AG08396 (cell line): ENCODE results near the gene HSD3B7.

Experiments
- DNase-seq: peaks from one replicate; pipeline ENCODE4 v3.0.0; 2012; ENCODE audit warnings: low spot score, mixed read lengths

HSD3B7 gene

DNA sequence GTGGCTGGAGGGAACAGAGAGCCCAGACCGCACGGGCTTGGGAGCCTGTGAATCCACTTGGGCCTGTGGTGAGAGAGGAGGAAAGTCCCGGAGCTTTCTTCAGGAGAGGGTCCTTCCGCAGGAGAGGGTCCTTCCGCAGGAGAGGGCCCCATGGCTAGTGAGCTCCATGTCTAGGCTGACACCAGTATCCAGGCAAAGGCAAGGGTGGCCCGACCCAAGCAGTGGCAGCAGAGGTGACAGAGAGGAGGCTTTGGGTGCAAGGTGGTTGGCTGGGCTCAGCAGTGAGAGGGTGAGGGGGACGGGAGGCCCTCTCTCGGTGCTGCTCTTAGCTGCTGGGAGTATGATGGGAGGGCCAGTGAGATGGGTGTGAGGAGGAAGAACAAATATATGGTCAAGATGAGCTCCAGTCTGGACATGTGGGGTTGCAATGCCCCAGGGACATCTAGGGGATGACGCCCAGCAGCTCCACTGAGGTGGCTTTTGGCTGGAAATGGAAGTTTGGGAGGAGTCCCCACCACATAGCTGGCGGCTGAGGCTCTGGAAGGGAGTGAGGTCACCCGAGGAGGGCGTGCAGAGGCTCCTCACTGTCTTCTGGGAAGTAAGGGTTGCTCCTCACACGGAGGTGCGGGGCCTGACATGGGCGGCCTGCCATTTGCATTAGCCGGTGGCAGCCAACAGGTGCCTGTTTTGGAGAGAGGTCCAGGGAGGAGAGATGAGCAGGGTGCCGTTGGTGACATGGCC is 2.3 kb upstream of the HSD3B7 start:
- DNase-seq, result no peak

DNA sequence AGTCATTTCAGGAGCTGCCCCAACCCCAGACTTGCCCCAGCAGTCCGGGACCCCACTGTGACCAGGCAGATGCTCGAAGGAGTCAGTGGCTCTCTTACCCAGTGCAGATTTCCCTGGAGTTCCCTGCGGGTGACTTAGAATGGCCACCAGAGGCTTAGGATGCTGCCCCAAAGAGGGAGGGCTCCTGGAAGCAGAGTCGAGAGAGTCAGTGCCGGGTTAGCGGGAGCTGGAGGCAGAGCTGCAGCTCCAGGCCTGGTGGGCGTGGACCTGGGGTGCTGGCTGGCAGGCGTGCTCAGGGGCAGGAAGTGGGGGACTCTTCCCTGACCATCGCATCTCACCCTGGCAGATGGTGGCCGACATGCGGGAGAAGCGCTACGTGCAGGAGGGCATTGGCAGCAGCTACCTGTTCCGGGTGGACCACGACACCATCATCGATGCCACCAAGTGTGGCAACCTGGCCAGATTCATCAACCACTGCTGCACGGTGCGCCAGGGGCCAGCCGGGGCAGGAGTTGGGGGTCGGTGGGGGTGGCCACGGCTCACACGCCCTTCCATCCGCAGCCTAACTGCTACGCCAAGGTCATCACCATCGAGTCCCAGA is 1.6 kb upstream of the HSD3B7 start:
- DNase-seq, result no peak

DNA sequence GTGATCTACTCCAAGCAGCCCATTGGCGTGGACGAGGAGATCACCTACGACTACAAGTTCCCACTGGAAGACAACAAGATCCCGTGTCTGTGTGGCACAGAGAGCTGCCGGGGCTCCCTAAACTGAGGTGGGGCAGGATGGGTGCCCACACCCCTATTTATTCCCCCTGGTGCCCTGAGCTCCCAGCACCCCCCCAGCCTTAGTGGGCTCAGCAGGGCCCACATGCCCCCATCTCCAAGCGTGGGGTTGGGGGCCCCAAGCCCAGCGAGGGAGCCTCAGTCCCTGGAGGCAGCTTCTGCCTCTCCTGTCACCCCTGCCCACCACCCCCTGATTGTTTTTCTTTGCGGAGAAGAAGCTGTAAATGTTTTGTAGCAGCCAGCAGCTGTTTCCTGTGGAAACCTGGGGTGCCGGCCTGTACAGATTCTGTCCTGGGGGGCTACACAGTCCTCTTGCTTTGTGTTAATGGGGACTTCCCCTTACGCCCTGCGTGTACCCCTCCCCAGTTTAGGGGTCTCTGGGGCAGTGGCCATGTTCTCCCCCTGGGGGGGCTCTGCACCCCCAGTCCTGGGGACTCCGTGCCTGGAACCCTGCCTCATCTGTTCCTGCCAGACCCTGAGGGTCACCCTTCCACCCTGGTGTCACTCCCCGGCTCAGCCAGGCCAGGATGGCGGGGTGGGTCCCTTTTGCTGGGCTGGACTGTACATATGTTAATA is 953 bp upstream of the HSD3B7 start:
- no peak for DNase-seq

DNA sequence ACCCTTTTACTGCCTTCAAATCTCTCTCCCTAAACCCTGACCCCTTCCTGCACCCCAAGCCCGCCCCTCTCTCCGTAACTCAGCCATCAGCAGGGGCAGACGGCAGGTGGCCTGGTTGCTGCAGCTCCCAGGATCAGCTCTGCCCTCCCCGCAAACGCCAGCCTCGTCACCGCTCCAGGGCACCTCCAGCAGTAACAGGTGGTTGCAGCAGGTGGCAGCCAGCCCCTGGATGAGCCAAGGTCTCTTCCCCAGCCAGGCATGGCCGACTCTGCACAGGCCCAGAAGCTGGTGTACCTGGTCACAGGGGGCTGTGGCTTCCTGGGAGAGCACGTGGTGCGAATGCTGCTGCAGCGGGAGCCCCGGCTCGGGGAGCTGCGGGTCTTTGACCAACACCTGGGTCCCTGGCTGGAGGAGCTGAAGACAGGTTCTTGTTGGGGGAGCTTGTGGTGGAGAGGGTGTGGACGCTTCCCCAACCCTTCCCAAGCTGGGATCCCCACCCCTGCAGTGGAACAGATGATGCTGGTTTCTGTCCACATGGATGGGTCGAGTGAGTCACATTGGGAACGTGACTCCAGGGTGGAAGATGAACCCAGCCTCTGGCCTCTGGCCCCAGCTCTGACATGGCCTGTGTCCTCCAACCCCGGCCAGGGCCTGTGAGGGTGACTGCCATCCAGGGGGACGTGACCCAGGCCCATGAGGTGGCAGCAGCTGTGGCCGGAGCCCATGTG is 558 bp downstream of the HSD3B7 start:
- peak; percentile 60 for DNase-seq

DNA sequence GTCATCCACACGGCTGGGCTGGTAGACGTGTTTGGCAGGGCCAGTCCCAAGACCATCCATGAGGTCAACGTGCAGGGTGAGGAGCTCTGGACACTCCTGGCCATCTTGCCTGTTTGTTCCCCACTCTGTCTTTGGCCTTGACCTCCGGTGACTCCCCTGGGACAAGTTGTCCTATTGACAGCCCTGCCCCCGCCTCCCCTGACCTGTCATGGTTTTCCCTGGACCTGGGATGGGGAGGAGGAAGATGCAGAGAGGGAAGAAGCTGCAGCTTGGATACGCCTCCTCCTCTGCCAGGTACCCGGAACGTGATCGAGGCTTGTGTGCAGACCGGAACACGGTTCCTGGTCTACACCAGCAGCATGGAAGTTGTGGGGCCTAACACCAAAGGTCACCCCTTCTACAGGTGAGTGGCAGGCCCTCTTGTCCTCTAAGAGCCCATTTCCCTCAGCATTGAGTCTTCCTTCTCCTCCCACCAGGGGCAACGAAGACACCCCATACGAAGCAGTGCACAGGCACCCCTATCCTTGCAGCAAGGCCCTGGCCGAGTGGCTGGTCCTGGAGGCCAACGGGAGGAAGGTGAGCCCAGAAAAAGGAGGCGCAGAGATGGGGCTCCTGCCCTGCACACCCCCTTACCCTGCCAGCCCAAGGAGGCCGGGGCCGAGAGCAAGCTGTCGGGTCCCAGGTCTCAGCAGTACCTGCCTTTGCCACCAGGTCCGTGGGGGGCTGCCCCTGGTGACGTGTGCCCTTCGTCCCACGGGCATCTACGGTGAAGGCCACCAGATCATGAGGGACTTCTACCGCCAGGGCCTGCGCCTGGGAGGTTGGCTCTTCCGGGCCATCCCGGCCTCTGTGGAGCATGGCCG is 1.4 kb downstream of the HSD3B7 start:
- DNase-seq, result no peak

DNA sequence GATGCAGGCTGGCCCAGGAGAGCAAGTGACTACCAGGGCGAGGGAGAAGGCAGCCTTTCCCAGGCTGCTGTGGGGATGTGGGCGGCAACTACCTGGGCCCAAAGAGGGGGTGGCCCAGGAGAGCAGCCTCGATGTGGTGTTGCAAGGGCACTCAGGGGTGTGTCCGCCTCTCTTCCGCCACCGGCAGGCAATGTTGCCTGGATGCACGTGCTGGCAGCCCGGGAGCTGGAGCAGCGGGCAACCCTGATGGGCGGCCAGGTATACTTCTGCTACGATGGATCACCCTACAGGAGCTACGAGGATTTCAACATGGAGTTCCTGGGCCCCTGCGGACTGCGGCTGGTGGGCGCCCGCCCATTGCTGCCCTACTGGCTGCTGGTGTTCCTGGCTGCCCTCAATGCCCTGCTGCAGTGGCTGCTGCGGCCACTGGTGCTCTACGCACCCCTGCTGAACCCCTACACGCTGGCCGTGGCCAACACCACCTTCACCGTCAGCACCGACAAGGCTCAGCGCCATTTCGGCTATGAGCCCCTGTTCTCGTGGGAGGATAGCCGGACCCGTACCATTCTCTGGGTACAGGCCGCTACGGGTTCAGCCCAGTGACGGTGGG is 2.7 kb downstream of the HSD3B7 start:
- DNase-seq, result no peak

DNA sequence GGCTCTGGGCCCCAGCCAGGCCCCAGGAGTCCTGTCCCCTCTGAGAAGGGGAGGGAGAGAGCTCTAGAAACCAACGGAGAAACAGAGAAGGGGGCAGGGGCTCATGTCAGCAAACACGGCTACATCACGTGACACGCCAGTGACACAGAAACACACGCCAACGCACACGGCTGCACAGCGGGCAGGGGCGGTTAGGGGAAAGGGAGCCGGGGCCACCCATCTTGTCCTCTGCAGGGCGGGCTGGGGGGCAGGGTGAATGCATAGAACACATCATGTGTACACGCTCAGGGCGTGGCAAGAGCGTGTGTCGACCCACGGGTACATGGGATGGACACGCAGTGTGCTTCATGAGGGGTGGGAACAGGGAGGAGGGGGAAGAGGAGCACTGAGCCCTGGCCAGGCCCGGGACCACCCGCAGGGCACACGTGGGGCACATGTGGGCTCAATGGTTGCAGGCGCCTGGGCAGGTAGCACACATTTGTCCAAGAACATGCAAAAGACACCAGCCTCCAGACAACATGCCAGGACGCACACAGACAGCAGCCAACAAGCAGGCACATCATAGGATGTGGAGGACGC is 4.6 kb downstream of the HSD3B7 start:
- DNase-seq, result no peak

DNA sequence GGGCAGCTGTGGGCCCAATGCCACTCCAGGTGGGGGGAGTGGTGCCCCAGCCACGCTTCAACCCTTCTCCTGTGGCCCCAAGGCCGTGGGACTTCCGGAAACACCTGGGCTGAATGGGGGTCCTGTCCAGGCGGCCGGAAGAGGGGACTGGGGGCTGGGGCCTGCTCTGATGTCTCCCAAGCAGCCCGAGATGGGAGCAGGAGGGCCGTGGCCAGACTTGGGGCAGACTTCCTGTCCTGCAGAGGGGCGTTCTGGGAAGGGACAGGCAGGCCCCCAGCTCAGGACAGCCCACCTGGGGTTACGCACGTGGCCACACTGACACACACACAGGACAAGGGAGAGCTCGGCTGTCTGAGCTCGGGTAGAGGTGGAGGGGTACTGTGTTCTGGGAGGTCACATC is 5.1 kb downstream of the HSD3B7 start:
- no peak for DNase-seq

DNA sequence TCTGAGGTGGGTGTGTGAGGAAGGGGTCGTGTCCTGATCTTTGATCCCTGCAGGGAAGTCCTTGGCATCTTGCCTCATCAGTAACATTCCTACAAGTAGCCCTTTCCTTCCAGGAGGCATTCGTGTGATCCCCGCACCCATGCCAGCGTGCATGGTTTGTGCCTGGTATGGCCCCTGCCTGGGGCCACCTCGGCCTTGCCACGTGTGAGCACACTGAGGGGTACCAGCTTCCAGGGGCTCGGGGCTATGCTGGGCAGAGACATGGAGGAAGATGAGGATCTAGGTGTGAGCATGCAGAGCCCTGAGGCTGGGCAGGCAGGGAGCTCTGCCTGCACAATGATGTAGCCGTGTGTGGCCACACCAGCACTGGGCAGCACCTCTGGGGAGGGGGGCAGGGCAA is 6.0 kb downstream of the HSD3B7 start:
- DNase-seq, result no peak

DNA sequence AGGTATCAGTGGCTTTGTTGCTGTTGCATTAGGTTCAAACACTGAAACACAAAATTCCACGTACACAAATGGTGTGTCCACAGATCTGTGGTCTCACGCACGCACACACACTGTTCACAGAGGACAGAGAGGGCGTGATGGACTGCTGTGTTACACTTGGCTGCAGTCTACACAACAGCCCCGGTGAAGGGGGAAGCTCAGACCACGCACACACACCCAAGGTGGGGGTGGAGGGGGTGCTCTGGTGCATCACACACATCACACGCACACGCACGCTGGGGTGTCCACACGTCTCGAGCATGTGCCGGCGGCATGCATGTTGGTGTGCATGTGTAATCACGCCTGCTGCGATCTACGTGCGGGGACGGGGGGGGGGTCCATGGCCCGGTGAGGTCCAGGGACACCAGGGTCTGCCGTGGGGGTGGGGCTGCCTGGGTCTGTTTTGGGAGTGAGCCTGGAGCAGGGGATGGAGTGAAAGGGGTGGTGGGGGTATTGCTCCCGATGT is 7.3 kb downstream of the HSD3B7 start:
- DNase-seq, result no peak

DNA sequence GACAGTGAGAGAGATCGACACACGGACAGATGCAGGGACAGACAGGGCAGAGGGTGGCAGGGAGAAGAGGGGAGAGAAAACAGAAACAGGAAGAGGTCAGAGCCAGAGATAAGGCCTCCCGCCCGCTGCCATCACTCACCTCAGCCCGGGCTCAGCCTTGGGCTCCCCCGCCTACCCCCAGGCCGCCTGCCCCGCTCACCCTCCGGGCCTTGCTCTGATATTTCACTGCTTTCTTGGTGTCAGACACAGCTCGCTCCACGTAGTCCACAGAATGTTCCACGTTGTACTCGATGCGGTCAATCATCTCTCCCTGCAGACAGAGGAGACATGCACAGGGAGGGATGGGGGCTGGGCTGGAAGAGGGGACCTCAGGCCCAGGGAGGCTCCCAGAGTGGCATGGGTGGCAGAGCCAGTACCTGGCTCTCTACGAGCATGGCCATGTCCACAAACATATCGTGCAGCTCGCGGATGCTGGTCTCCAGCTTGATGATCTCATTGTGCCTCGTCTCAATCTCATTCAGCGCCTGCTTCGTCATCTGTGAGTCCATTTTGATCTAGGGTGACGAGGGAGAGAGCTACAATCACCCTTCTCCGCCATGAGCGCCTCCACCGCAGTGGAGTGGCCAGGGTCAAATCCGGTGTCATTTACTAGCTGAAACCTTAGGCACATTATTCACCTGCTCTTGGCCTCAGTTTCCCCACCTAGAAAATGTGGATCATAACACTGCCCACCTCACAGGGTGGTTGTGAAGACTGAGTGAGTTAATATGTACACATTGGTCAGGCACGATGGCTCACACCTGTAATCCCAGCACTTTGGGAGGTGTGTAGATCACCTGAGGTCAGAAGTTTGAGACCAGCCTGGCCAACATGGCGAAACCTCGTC is 8.2 kb downstream of the HSD3B7 start:
- DNase-seq, result no peak

DNA sequence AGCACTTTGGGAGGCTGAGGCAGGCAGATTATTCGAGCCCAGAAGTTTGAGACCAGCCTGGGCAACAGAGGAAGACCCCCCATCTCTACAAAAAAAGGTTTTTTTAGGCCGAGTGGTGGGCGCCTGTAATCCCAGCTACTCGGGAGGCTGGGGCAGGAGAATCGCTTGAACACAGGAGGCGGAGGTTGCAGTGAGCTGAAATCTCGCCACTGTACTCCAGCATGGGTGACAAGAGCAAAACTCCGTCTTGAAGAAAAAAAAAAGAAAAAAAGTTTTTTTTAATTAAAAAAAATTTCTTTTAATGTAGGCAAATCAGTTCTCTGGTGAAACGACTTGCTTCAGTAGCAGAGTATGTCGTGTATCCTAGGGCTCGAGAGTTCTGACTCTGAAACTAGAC is 10.9 kb downstream of the HSD3B7 start:
- DNase-seq, result no peak

DNA sequence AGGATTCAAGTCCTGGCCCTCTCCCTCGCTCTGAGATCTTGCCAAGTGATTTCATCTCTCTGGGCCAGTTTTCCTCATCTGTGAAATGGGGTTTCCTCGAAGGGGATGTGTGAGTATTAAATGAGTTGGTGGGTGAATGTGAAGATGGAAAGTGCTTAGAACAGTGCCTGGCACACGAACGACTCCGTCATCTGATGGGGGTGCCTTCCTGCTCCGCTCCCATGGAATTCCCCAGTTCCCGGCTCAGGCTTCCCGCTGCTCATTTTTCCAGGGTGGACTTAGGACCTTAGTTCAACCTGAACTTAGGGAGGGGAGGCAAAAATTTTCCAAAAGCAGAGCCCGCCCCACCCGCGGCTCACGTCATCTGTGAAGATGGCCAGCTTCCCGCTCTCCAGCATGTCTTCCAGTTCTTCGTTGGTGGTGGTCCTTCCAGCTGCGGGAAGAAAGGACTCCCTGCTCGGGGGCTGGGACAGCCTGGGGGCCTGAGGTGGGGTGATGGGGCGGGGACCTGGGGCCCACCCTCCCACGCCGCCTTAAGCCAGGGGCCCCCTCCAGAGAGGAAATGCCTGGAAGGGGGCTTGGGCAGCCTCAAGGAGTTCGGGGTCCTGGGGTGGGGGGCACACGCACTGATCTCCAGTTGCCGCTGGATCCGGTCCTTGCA is 11.4 kb downstream of the HSD3B7 start:
- DNase-seq, result no peak

DNA sequence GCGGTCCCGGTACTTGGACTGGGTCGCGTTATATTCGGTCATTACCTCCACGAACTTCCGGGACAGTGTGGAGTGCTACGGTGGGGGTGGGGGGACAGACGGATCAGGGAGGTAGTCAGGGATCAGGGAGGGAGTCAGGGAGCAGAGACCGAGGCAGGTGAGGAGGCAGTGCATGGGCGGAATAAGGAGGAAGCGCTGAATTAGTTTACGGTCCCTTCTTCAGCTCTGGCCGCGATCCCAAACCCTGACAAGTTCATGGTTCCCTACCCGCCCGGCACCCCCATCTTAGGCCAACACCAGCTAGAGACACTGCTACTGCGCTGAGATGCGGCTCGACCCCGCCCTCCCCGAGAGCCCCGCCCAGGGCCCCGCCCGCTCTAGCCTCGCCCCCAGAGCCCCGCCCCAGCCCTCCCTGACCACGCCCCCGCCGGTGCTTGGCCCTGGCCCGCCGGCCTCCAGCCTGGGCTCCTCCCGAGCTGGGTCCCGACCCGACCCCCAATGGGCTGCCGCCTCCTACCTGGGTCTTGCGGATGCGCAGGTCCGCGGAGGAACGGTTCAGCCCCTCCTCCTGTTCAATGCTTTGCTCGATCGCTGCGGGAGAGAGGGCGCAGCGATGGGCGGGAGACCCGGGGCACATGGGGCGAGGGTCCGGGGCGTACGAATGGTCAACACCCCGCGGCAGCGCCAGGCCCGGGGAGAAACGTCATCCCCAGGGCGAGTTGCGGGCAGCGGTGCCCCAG is 12.1 kb downstream of the HSD3B7 start:
- DNase-seq, result peak; percentile 98

DNA sequence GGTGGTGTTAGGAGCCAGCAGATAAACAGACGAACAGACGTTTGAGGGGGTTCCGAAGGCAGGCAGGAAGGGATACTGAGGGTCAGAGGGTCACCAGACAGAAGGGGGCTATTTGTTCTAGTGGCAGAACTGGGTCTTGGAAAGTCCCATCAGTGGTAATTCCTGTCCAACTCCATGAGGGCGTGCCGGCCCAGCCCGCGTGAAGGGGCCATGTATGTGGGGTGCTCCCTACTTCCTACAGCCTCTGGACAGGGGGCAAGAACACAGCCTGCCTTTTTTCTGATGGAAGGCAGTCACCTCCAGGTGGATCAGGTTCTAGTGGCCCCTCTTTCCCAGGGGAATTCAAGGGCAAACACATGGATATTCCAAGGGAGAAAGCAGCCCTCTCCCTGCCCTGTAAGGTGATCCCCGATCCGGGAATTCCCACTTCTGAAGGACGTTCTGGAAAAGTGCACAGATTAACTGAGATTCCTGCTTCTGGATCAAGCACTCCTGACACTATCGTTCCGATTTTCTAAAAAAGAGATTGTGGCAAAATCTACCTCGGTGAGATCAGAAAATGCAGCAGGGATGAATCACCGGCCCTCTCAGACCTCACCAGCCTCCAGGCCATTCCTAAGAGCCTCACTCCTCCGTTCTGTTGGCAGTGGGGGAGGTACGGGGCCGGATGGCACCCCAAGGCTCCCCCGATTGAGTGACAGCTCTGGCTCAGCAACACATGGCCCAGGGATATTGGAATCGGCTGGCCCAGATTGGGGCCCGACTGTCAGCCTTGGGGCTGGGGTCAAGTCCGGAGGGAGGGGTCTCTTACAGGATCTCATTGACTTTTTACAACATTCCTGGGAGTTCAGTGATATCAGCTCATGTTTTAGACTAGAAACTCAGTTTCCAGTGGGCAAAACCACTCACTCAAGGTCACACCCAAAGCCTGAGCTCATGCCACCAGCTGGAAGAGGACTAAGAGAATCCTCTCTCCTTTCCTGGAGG is 13.0 kb downstream of the HSD3B7 start:
- peak; percentile 93 for DNase-seq

DNA sequence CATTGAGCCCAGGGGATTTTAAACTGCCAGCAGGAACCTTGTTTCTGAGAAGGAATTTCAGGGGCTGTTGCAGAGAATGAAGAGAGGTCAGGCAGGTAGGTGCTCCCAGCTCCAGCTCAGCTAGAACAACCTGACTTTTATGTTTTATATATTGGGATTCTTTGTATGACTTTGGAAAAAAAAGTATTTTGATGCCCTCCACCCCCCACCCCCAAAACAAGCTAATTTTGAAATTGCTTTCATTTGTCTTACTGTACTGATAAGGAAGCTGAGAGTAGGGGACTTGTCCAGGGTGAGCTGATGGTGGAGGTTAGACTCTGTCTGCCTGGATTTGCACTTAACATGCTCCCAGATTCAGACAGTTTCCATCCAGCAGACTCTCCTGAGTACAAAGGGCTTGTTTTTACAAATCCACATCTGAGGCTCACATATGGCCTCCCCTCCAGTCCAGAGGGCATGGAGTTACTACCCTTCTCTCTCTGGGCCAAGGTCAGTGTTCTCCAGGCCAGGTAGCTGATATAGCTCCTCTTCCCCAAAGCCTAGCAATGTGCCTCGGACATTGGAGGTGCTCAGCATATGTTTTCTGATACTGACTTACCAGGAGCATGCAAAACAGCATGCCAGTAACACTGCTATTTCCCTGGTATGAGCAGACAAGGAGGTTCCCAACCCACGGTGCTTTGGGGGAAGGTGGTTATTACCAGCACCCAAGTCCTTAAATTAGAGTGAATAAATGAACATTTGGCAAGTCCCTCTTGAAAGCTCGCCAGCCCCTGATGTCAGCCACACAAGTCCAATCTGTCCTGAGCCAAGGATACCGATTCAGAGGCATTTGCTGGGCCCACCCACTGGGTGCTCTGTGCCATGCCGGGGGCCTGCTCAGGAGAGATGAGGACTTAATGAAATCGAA is 14.1 kb downstream of the HSD3B7 start:
- DNase-seq, result no peak
